Neural progenitor cell (in vitro differentiated cells): ENCODE data around the gene PDIA6. TPM values are rescaled to one million over a fixed set of nuclear protein-coding genes. Genes with fewer than 3 reads are reported as not detected.

Source experiments
- DNase-seq: peaks from one replicate; pipeline ENCODE4 v3.0.0-alpha.2; 2016; ENCODE audit warnings: low spot score
- H2AFZ ChIP-seq: fragments of 200-600 bp; sonication (generic); replicated peaks from 2 replicates; pipeline ENCODE4 v1.6.1; 2016; ENCODE audit warnings: antibody characterized with exemption
- H3F3A ChIP-seq: fragments of 200-600 bp; sonication (generic); 2 replicates; pipeline ENCODE4 v1.6.1; 2016; ENCODE audit warnings: antibody characterized with exemption, low read depth
- H3K27ac ChIP-seq: fragments of 200-600 bp; sonication (generic); 2 replicates; pipeline ENCODE4 v1.5.1; 2016; ENCODE audit warnings: mild to moderate bottlenecking
- H3K27me3 ChIP-seq: fragments of 200-600 bp; sonication (generic); 2 replicates; pipeline ENCODE4 v1.6.1; 2016; ENCODE audit warnings: mild to moderate bottlenecking, moderate library complexity
- H3K36me3 ChIP-seq: fragments of 200-600 bp; sonication (generic); 2 replicates; pipeline ENCODE4 v1.5.1; 2016
- H3K4me1 ChIP-seq: fragments of 200-600 bp; sonication (generic); 2 replicates; pipeline ENCODE4 v1.6.1; 2016; ENCODE audit warnings: mixed run types
- H3K4me2 ChIP-seq: fragments of 200-600 bp; sonication (generic); 2 replicates; pipeline ENCODE4 v1.6.1; 2016
- H3K4me3 ChIP-seq: fragments of 200-600 bp; sonication (generic); 2 replicates; pipeline ENCODE4 v1.5.1; 2016
- H3K79me2 ChIP-seq: fragments of 200-600 bp; sonication (generic); 2 replicates; pipeline ENCODE4 v1.6.1; 2016; ENCODE audit warnings: low read depth
- H3K9ac ChIP-seq: fragments of 200-600 bp; sonication (generic); 2 replicates; pipeline ENCODE4 v1.6.1; 2016
- H3K9me3 ChIP-seq: fragments of 200-600 bp; sonication (generic); 2 replicates; pipeline ENCODE4 v1.5.1; 2016; ENCODE audit warnings: low read depth
- H4K20me1 ChIP-seq: fragments of 200-600 bp; sonication (generic); 2 replicates; pipeline ENCODE4 v1.6.1; 2016; ENCODE audit warnings: low read depth
- H3K27ac Mint-ChIP-seq: 3 replicates; pipeline ENCODE4 v1.8.0; 2021; ENCODE audit warnings: mixed read lengths
- H3K27me3 Mint-ChIP-seq: 2 replicates; pipeline ENCODE4 v1.8.0; 2022; ENCODE audit warnings: low read depth, mild to moderate bottlenecking, inconsistent platforms, moderate library complexity, mixed read lengths; ENCODE audit not compliant: insufficient read depth
- H3K36me3 Mint-ChIP-seq: 3 replicates; pipeline ENCODE4 v1.8.0; 2021; ENCODE audit warnings: mixed read lengths
- H3K4me1 Mint-ChIP-seq: 3 replicates; pipeline ENCODE4 v1.8.0; 2021; ENCODE audit warnings: mixed read lengths
- H3K4me3 Mint-ChIP-seq: 3 replicates; pipeline ENCODE4 v1.8.0; 2021; ENCODE audit warnings: mild to moderate bottlenecking, moderate library complexity, mixed read lengths
- H3K9me3 Mint-ChIP-seq: 3 replicates; pipeline ENCODE4 v1.8.0; 2020; ENCODE audit warnings: mixed read lengths
- EZH2 ChIP-seq: fragments of 200-600 bp; sonication (generic); IDR thresholded peaks from 2 replicates; pipeline ENCODE4 v1.6.1; 2017; ENCODE audit warnings: antibody characterized with exemption, mild to moderate bottlenecking, moderate library complexity
- EZH2phosphoT487 ChIP-seq: fragments of 200-600 bp; sonication (generic); IDR thresholded peaks from 2 replicates; pipeline ENCODE4 v1.6.1; 2017; ENCODE audit warnings: antibody characterized with exemption
- total RNA-seq: library from RNA; depleted of rRNA; stranded (reverse); fragments of >200 nt; gene quantifications from 2 replicates; pipeline ENCODE4 v1.2.3, GENCODE V29; 2015; ENCODE audit warnings: low replicate concordance
- TF ChIP-seq, protein P1 (sequence below): fragments of 200-600 bp; sonication (generic); IDR thresholded peaks from 2 replicates; pipeline ENCODE4 v1.5.1; 2017; ENCODE audit warnings: antibody characterized with exemption, mild to moderate bottlenecking

Gene PDIA6
- total RNA-seq, 1 donor from 2014 or later = 381 TPM

DNA sequence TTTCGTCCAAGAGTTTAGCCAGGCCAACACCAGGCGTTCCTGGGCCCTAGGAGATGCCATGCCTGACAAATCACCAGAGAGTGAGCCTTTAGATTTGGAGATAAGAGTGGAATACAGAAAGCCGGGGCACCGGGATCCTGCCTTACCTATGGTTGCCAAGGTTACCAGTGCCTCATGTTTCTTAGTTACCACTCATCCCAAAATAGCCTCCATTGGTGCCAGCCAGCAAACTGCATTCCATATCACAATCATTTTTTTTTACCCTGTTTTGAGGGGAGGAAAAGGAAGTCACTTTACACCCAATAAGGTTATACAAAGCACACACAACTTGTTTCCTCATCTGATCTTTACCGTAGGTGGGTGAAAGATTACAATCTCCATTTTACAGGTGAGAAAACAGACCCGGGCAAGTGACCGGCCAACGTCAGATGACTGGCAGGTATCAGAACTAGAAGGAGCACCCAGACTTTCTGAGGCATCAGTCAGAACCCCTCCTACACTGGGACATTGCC lies 48.3 kb upstream of the PDIA6 start:
- Histone ChIP-seq H3K4me3 (no peak overlapping the region), H3K36me3 (no peaks in the 10 kb centered on the region), H3K4me2 (no peak overlapping the region), H4K20me1 (no peaks in the 10 kb centered on the region), H3K9ac (no peak overlapping the region), H3K27me3 (no peaks in the 10 kb centered on the region), H3K4me1 (peaks cover 6% of the 10 kb centered on the region), H3K9me3 (no peaks in the 10 kb centered on the region), H3K27ac (no peak overlapping the region), H2AFZ (no peak overlapping the region), H3K79me2 (no peaks in the 10 kb centered on the region), H3F3A (no peaks in the 10 kb centered on the region)
- H3K4me3 Mint-ChIP-seq = no peak overlapping the region
- H3K27me3 Mint-ChIP-seq = peaks cover 2% of the 10 kb centered on the region
- DNase-seq = no peak
- no peak overlapping the region for H3K27ac Mint-ChIP-seq
- TF ChIP-seq, protein P1, sequence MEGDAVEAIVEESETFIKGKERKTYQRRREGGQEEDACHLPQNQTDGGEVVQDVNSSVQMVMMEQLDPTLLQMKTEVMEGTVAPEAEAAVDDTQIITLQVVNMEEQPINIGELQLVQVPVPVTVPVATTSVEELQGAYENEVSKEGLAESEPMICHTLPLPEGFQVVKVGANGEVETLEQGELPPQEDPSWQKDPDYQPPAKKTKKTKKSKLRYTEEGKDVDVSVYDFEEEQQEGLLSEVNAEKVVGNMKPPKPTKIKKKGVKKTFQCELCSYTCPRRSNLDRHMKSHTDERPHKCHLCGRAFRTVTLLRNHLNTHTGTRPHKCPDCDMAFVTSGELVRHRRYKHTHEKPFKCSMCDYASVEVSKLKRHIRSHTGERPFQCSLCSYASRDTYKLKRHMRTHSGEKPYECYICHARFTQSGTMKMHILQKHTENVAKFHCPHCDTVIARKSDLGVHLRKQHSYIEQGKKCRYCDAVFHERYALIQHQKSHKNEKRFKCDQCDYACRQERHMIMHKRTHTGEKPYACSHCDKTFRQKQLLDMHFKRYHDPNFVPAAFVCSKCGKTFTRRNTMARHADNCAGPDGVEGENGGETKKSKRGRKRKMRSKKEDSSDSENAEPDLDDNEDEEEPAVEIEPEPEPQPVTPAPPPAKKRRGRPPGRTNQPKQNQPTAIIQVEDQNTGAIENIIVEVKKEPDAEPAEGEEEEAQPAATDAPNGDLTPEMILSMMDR = no peak
- no peak for TF ChIP-seq EZH2
- no peak for TF ChIP-seq EZH2phosphoT487
- H3K36me3 Mint-ChIP-seq = no peaks in the 10 kb centered on the region
- H3K9me3 Mint-ChIP-seq = no peaks in the 10 kb centered on the region
- H3K4me1 Mint-ChIP-seq = peaks cover 21% of the 10 kb centered on the region

DNA sequence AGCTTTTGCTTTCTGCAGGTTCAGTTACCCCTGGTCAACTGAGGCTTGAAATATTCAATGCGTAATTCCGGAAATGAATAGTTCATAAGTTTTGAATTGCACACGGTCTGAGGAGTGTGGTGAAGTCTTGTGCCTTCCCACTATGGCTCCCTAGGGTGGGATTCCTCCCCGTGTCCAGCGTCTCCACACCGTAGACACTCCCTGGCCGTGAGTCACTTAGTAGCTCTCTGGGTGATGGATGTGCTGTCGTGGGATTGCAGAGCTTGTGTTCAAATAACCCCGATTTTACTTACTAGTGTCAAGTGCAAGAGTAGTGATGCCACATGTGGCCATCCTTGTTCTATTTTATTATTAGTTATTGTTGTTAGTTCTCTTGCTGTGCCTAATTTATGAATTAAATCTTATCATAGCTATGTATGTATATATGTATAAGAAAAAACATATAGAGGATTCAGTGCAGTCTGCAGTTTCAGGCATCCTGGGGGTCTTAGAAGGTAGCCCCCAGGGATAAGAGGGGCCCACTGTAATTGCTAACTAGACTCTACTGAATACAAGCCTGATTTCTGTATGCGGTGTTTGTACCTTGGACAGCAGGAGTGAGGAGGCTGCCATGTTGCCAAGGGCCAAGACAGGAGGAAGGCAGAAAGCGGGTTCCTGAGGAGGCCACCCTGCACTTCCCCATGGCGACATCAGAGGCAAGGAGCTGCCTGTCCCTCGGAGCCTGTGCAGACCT lies 47.7 kb upstream of the PDIA6 start:
- Mint-ChIP-seq H3K36me3 (no peaks in the 10 kb centered on the region), H3K4me1 (peaks cover 21% of the 10 kb centered on the region), H3K4me3 (no peak overlapping the region), H3K9me3 (no peaks in the 10 kb centered on the region), H3K27ac (no peak overlapping the region), H3K27me3 (peaks cover 3% of the 10 kb centered on the region)
- DNase-seq = no peak
- Histone ChIP-seq H3K9ac (no peak overlapping the region), H3K27ac (no peak overlapping the region), H3K4me3 (no peak overlapping the region), H3K79me2 (no peaks in the 10 kb centered on the region), H3K27me3 (no peaks in the 10 kb centered on the region), H3K9me3 (no peaks in the 10 kb centered on the region), H3K4me2 (no peak overlapping the region), H4K20me1 (no peaks in the 10 kb centered on the region), H2AFZ (no peak overlapping the region), H3K36me3 (no peaks in the 10 kb centered on the region), H3K4me1 (peaks cover 6% of the 10 kb centered on the region), H3F3A (no peaks in the 10 kb centered on the region)
- TF ChIP-seq, protein P1 = no peak
- TF ChIP-seq EZH2 = no peak
- TF ChIP-seq EZH2phosphoT487 = no peak

DNA sequence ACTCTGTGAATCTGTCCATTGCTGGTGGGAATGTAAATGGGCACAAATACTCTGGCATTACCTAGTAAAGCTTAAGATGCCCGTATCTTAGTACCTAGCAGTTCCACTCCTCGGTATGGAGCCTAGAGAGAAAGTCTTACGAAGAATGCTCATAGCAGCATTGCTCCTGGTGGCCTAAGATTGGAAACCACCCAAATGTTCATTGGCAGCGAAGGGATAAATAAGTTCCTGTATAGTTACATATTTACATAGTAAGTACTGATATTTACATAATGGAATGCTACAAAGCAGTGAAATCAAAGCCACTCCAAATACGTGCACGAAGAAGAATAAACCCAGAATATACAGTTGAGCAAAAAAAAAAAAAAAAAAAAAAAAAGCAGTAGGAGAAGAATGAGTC lies 46.7 kb upstream of the PDIA6 start:
- Mint-ChIP-seq H3K27me3 (peaks cover 6% of the 10 kb centered on the region), H3K4me1 (peaks cover 18% of the 10 kb centered on the region), H3K27ac (no peak overlapping the region), H3K9me3 (no peaks in the 10 kb centered on the region), H3K4me3 (no peak overlapping the region), H3K36me3 (no peaks in the 10 kb centered on the region)
- no peaks in the 10 kb centered on the region for H3K27me3 ChIP-seq
- H3K79me2 ChIP-seq = no peaks in the 10 kb centered on the region
- DNase-seq = no peak
- no peak overlapping the region for H3K4me2 ChIP-seq
- H3K27ac ChIP-seq = no peak overlapping the region
- no peaks in the 10 kb centered on the region for H3K9me3 ChIP-seq
- H3K4me1 ChIP-seq = peaks cover 4% of the 10 kb centered on the region
- H3K36me3 ChIP-seq = no peaks in the 10 kb centered on the region
- no peak overlapping the region for H3K9ac ChIP-seq
- no peak overlapping the region for H2AFZ ChIP-seq
- H3K4me3 ChIP-seq = no peak overlapping the region
- no peak for TF ChIP-seq EZH2phosphoT487
- no peak for TF ChIP-seq EZH2
- no peaks in the 10 kb centered on the region for H4K20me1 ChIP-seq
- H3F3A ChIP-seq = no peaks in the 10 kb centered on the region

DNA sequence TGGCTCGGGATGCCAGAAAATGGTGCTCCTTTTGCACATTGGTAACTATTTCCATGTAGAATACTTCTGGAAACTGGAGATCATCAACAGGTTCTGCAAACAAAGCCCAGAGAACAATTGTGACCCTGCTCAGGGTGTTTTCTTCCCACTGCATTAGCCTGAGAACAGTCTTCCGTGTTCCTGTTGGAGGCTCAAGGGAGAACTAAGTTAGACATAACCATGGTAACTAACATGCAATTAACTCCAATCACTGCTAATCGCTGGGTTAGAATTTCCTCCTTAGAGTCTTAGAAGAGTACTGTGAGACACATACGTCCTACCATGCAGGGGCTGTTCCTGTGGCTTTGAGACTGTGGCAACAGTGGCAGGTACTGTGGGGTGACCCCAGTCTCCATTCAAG lies 36.0 kb upstream of the PDIA6 start:
- Histone ChIP-seq H3K9me3 (no peaks in the 10 kb centered on the region), H3F3A (no peaks in the 10 kb centered on the region), H4K20me1 (no peaks in the 10 kb centered on the region), H3K4me2 (no peak overlapping the region), H3K27ac (no peak overlapping the region), H3K79me2 (no peaks in the 10 kb centered on the region), H3K9ac (no peak overlapping the region), H3K4me1 (peaks cover 7% of the 10 kb centered on the region), H2AFZ (no peak overlapping the region), H3K36me3 (no peaks in the 10 kb centered on the region), H3K27me3 (no peaks in the 10 kb centered on the region), H3K4me3 (no peak overlapping the region)
- peaks cover 17% of the 10 kb centered on the region for H3K4me1 Mint-ChIP-seq
- TF ChIP-seq, protein P1 = no peak
- no peak for TF ChIP-seq EZH2
- TF ChIP-seq EZH2phosphoT487 = no peak
- H3K36me3 Mint-ChIP-seq = no peaks in the 10 kb centered on the region
- H3K27me3 Mint-ChIP-seq = peaks cover 2% of the 10 kb centered on the region
- H3K4me3 Mint-ChIP-seq = no peak overlapping the region
- DNase-seq = no peak
- no peak overlapping the region for H3K27ac Mint-ChIP-seq
- peaks cover 3% of the 10 kb centered on the region for H3K9me3 Mint-ChIP-seq
